HG03571 (cell line): Measurements from ENCODE around the gene C5orf63.
"Not testable (repeated sequence)": the region's sequence is repeated elsewhere in the genome, so short reads cannot be mapped to it uniquely, and the experiment has no call there.

ENCODE experiments used
- ATAC-seq: cut with Tn5 transposase; IDR thresholded peaks from one replicate; pipeline ENCODE4 v1.9.1; 2021; ENCODE audit not compliant: unreplicated experiment

Gene C5orf63

GRCh38 chr5:127072861-127073846 is at the start of gene C5orf63:
TSS of gene C5orf63 (minus strand) at chr5:127073502. CDS start at chr5:127058995, 14,507 bp downstream.
- peak; percentile 98 for ATAC-seq

DNA sequence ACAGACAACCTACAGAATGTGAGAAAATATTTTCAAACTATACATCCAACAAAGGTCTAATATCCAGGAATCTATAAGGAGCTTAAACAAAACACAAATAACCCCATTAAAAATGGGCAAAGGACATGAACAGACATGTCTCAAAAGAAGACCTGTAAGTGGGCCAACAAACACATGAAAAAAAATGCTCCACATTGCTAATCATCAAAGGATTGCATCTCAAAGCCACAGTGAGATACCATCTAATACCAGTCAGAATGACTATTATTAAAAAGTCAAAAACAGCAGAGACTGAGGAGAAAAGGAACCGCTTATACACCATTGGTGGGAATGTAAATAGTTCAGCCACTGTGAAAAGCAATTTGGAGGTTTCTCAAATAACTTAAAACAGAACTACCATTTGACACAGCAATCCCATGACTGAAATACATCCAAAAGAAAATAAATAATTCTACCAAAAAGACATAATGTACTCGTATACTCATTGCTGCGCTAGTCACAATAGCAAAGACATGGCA is 39.1 kb upstream of the C5orf63 start:
- no peak for ATAC-seq

- ATAC-seq: peak; percentile 57
Measured at GRCh38 chr5:127111112-127111511, 37.8 kb upstream of the C5orf63 start.

DNA sequence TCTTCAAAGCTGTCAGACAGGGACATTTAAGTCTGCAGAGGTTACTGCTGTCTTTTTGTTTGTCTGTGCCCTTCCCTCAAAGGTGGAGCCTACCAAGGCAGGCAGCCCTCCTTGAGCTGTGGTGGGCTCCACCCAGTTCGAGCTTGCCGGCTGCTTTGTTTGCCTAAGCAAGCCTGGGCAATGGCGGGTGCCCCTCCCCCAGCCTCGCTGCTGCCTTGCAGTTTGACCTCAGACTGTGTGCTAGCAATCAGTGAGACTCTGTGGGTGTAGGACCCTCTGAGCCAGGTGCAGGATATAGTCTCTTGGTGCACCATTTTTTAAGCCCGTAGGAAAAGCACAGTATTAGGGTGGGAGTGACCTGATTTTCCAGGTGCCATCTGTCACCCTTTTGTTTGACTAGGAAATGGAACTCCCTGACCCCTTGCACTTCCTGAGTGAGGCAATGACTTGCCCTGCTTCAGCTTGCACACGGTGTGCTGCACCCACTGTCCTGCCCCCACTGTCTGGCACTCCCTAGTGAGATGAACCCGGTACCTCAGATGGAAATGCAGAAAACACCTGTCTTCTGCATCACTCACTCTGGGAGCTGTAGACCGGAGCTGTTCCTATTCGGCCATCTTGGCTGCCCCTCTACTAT is 35.4 kb upstream of the C5orf63 start:
- not testable (repeated sequence) for ATAC-seq

DNA sequence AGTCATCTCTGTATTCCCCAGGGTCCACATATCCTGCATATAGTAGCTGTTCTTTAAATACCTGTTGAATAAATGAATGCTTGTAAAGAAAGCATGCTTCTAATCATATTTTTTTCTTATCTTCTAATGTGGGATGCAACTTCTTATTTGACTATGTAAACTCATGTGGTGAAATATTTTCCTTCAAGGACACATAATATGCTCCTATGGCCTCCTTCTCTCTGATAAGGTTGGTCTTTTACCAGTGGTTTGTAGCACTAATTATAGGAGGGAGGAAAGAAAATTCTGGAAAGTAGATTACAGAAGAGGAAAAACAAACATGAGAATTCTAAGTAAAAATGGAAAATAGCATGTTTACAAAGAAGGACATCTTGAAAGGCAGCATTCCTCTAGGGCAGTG is 28.6 kb upstream of the C5orf63 start:
- no peak for ATAC-seq

- no peak for ATAC-seq
Measured at GRCh38 chr5:127101533-127101932, 28.2 kb upstream of the C5orf63 start.

DNA sequence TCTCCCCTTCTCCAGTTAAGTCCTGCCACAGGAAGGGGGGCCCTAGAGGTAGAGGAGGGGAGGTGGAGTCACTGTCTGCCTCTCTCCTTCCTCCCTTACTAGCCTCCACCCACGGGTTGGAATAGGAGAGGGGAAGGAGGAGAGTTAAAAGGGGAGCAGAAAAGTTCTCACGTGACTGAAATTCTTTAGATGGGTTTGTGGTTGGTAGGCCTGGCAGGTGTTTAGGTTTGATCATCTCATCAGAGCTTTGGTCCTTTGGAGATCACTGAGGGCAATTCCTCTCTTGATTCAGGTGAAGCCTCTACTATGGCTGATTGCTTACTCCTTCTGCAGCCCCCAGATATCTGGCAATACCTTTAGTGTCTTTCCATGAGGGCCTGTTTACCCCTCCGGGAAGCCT is 24.9 kb upstream of the C5orf63 start:
- ATAC-seq: no peak

- ATAC-seq: no peak
Measured at GRCh38 chr5:127097278-127097677, 24.0 kb upstream of the C5orf63 start.

DNA sequence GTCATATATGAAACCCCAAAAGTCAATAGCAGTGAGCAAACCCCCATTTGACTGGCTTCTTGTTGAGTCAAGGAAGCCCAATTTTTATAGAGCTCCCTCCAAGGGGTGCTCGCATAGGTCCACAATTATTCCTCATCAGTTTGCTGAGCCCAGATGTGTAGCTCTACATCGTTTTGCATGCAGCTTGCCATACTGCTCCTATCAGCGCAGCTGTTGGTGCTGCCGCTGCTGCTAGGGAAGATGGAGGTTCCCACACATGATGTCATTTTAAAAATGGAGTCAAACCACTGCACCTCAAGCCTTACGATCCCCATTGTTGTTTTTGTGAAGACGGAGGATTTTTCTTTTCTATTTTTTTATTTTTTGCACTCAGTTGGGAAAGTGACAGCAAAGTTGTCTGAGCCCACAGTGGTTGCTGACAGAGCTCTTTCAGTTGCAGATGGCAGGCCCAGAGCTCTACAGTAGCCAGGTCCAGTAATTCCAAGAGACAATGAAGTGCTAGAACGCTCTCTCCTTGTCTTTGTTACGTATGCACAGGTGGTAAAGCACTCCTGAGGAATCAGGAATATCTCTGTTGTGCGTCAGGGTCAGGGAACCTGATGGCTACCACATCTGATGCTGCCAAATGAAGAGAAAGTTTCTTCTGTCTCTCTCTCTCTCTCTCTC is 23.2 kb upstream of the C5orf63 start:
- no peak for ATAC-seq

- ATAC-seq: no peak
Measured at GRCh38 chr5:127094161-127094814, 21.0 kb upstream of the C5orf63 start.

DNA sequence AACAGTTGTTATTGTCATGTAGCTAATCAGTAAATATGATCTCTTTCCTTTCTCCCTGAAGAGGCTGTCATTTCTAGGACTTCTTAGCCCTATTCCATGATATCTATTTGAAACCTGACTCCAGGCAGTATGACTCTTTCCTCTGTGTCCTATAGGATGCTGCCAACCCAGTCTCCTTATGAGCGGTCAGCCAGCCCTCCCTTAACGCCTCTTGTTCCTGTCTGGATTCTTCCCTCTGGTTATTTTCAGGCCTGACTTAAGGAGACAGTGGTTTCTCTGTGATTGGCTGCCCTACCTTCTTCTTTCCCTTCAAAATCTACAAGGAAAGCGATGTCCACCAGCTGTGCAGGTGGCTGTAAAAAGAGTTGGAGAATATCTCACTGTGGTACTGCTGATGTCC is 19.4 kb upstream of the C5orf63 start:
- no peak for ATAC-seq

DNA sequence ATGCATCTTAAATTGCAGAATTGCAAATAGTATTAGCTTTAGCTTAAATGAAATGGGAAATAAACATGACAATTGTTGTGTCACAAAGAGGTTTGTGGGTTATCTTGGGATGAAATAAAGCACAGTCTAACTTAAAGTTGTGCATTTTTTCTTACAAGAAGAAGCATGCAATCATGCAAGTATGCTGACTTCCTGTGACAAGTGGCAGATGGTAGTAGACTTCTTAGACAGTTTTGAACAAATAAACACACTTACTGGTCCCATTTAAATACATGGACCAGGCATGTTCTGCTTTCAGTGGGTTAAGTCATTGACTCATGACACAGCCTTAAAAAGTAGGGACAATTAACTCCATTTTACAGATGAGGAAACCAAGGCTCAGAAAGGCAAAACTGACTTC is 15.9 kb upstream of the C5orf63 start:
- no peak for ATAC-seq

DNA sequence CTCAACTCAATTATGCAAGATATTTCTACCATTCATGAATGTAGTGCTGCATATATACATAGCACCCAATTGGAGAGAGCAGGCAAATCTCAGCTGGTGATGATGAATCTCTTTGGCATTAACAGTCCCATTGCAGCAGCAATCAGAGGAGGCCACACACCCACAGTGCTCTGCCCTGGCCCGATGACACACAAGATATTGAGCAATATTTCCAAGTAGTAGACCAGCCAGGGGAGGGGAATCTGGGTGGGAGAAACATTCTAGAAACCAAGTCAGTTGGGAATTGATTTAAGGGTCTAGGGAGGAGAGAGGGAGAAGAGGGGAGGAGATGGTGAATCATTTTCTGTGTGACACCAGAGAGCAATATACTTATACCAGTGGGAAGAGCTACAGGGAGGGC is 14.9 kb upstream of the C5orf63 start:
- ATAC-seq: no peak

- no peak for ATAC-seq
Measured at GRCh38 chr5:127086589-127086988, 13.3 kb upstream of the C5orf63 start.

GRCh38 chr5:127085796-127086195 is 12.5 kb upstream of the C5orf63 start:
- ATAC-seq: no peak

DNA sequence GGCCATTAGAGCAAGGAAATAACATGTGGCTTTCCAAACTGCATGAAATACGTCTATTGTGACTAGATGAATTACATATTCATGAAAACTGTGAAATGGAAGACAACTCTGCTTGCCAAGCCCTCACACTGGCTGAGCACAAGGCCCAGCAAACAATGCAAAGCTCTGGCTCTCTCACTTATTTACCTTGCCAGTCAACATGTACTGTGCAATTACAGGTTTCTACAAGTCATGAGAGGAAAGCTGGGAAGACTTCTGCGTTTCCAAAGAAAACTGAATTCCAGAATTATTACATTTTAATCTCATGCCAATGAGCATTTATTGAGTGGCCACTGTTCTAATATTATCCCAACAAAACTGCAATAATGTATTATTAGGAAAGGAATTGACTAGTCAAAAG is 12.1 kb upstream of the C5orf63 start:
- no peak for ATAC-seq

GRCh38 chr5:127084656-127085055 is 11.4 kb upstream of the C5orf63 start:
- no peak for ATAC-seq

- ATAC-seq: no peak
Measured at GRCh38 chr5:127083711-127084110, 10.4 kb upstream of the C5orf63 start.

- no peak for ATAC-seq
Measured at GRCh38 chr5:127079994-127080491, 6.7 kb upstream of the C5orf63 start.

- ATAC-seq: no peak
Measured at GRCh38 chr5:127077366-127077765, 4.1 kb upstream of the C5orf63 start.
